ENCODE data around the gene PLA2R1. TPM values are rescaled to one million over a fixed set of nuclear protein-coding genes. Genes with fewer than 3 reads are reported as not detected.

PLA2R1 gene
- total RNA-seq, 1 experiment from 2014 or later, result not detected

- H3K27ac ChIP-seq (ENCODE audit: low read depth, low read length, poor library complexity, severe bottlenecking), result no peak overlapping the region
- CTCF ChIA-PET, result no interaction called here
These were observed 7.3 kb downstream of the PLA2R1 start for GRCh38 chr2:160054984-160055725.

GRCh38 chr2:160053946-160054345, 8.5 kb downstream of the PLA2R1 start:
- no peaks in the 10 kb centered on the region for H3K4me1 ChIP-seq (ENCODE audit: insufficient read depth, low read length, poor library complexity, severe bottlenecking)
- H3K9me3 ChIP-seq (ENCODE audit: low read depth, low read length, poor library complexity, severe bottlenecking), result no peaks in the 10 kb centered on the region
- intact Hi-C loops (cut with micrococcal nuclease; ENCODE audit: unreplicated experiment), result no loop called here
- CTCF ChIA-PET, result no interaction called here
- no peak overlapping the region for H3K27ac ChIP-seq (ENCODE audit: low read depth, low read length, poor library complexity, severe bottlenecking)
- H3K27me3 ChIP-seq (replicated peaks; ENCODE audit: insufficient read depth, low read depth, low read length, poor library complexity), result peaks cover 10% of the 10 kb centered on the region
- no peaks in the 10 kb centered on the region for H3K36me3 ChIP-seq (ENCODE audit: insufficient read depth, low read length, poor library complexity, severe bottlenecking)
- no TSS peak for BruUV-seq (replicated peaks)
- DNase-seq (ENCODE audit: low spot score), result no peak
- no peak for TF ChIP-seq CTCF (conservative IDR thresholded peaks at IDR 0.05; ENCODE audit: low read depth, low read length)
- no peak for TF ChIP-seq EZH2 (IDR thresholded peaks at IDR 0.05; ENCODE audit: borderline replicate concordance, low read depth, low read length, poor library complexity, severe bottlenecking)
- no peak overlapping the region for H3K4me3 ChIP-seq (ENCODE audit: low read depth, low read length, poor library complexity, severe bottlenecking)
- POLR2A ChIA-PET (ENCODE audit: low non-redundant PET), result no interaction called here

More at GRCh38 chr2:160054984-160055725, 7.3 kb downstream of the PLA2R1 start:
- POLR2A ChIA-PET (ENCODE audit: low non-redundant PET), result no interaction called here
- H3K36me3 ChIP-seq (ENCODE audit: insufficient read depth, low read length, poor library complexity, severe bottlenecking), result no peaks in the 10 kb centered on the region
- no peak for TF ChIP-seq EZH2 (IDR thresholded peaks at IDR 0.05; ENCODE audit: borderline replicate concordance, low read depth, low read length, poor library complexity, severe bottlenecking)
- no peak for TF ChIP-seq CTCF (conservative IDR thresholded peaks at IDR 0.05; ENCODE audit: low read depth, low read length)
- intact Hi-C loops (cut with micrococcal nuclease; ENCODE audit: unreplicated experiment), result no loop called here
- no peak overlapping the region for H3K4me3 ChIP-seq (ENCODE audit: low read depth, low read length, poor library complexity, severe bottlenecking)
- no peak for DNase-seq (ENCODE audit: low spot score)
- no TSS peak for BruUV-seq (replicated peaks)
- H3K27me3 ChIP-seq (replicated peaks; ENCODE audit: insufficient read depth, low read depth, low read length, poor library complexity), result peaks cover 10% of the 10 kb centered on the region
- no peaks in the 10 kb centered on the region for H3K9me3 ChIP-seq (ENCODE audit: low read depth, low read length, poor library complexity, severe bottlenecking)
- H3K4me1 ChIP-seq (ENCODE audit: insufficient read depth, low read length, poor library complexity, severe bottlenecking), result no peaks in the 10 kb centered on the region

- POLR2A ChIA-PET (ENCODE audit: low non-redundant PET), result no interaction called here
- Histone ChIP-seq H3K36me3 (ENCODE audit: insufficient read depth, low read length, poor library complexity, severe bottlenecking) (no peaks in the 10 kb centered on the region), H3K27me3 (replicated peaks; ENCODE audit: insufficient read depth, low read depth, low read length, poor library complexity) (peaks cover 10% of the 10 kb centered on the region), H3K4me1 (ENCODE audit: insufficient read depth, low read length, poor library complexity, severe bottlenecking) (no peaks in the 10 kb centered on the region), H3K9me3 (ENCODE audit: low read depth, low read length, poor library complexity, severe bottlenecking) (no peaks in the 10 kb centered on the region), H3K27ac (ENCODE audit: low read depth, low read length, poor library complexity, severe bottlenecking) (no peak overlapping the region), H3K4me3 (ENCODE audit: low read depth, low read length, poor library complexity, severe bottlenecking) (no peak overlapping the region)
- no peak for DNase-seq (ENCODE audit: low spot score)
- CTCF ChIA-PET, result no interaction called here
- intact Hi-C loops (cut with micrococcal nuclease; ENCODE audit: unreplicated experiment), result no loop called here
- TF ChIP-seq CTCF (conservative IDR thresholded peaks at IDR 0.05; ENCODE audit: low read depth, low read length) (no peak), EZH2 (IDR thresholded peaks at IDR 0.05; ENCODE audit: borderline replicate concordance, low read depth, low read length, poor library complexity, severe bottlenecking) (no peak)
- no TSS peak for BruUV-seq (replicated peaks)
These were observed 9.9 kb downstream of the PLA2R1 start for GRCh38 chr2:160052531-160052930.
